Breast epithelium (tissue), 4 donors: ENCODE measurements around the gene TPSAB1. TPM values are rescaled to one million over a fixed set of nuclear protein-coding genes. Genes with fewer than 3 reads are reported as not detected.

Source experiments
- DNase-seq, 2 donors: peaks; one replicate each; pipeline ENCODE4 v3.0.0-alpha.2; 2019; ENCODE audit warnings: low spot score in 2 of 2
- H3K27ac ChIP-seq, 2 donors: fragments of 200-600 bp; sonication (generic) in 1 of 2; one replicate each; pipeline ENCODE4 v1.5.1; 2016 to 2019; ENCODE audit warnings: mild to moderate bottlenecking in 1 of 2
- H3K27me3 ChIP-seq, 2 donors: fragments of 200-600 bp; sonication (generic) in 1 of 2; one replicate each; pipeline versions ENCODE4 v1.5.1 to v1.6.0; 2017 to 2019; ENCODE audit warnings: control low read depth in 1 of 2, mild to moderate bottlenecking in 1 of 2
- H3K36me3 ChIP-seq: fragments of 200-600 bp; one replicate; pipeline ENCODE4 v1.5.1; 2019
- H3K4me1 ChIP-seq, 2 donors: fragments of 200-600 bp; sonication (generic); one replicate each; pipeline ENCODE4 v1.5.1; 2016 to 2019; ENCODE audit warnings: control low read depth in 1 of 2
- H3K4me3 ChIP-seq, 3 donors: fragments of 200-600 bp; sonication (generic); 1 replicate in 2 of 3; 2 replicates in 1 of 3; pipeline ENCODE4 v1.5.1; 2016 to 2019; ENCODE audit warnings: mild to moderate bottlenecking in 3 of 3, moderate library complexity in 2 of 3
- H3K9me3 ChIP-seq, 2 donors: fragments of 200-600 bp; sonication (generic) in 1 of 2; one replicate each; pipeline ENCODE4 v1.5.1; 2016 to 2019; ENCODE audit warnings: control low read depth in 1 of 2
- POLR2A ChIP-seq: fragments of 450-650 bp; IDR thresholded peaks from one replicate; pipeline ENCODE4 v1.6.1; 2016; ENCODE audit warnings: antibody characterized with exemption, mild to moderate bottlenecking, moderate library complexity
- POLR2AphosphoS5 ChIP-seq, 3 donors: sonication (generic); formaldehyde crosslinking; IDR thresholded peaks; one replicate each; pipeline ENCODE4 v1.6.1; 2017; ENCODE audit warnings: antibody characterized with exemption in 3 of 3
- intact Hi-C: fragments of 100-400 bp; cut with DNase I; formaldehyde crosslinking; loops from one replicate; pipeline ENCODE4 v1.15.1; 2023; ENCODE audit warnings: low total_unique reads
- total RNA-seq, 3 donors: library from RNA; depleted of rRNA; stranded (reverse); fragments of >200 nt; gene quantifications; one replicate each; pipeline ENCODE4 v1.1.0, GENCODE V29; 2016
- TF ChIP-seq, protein P1 (sequence below), 3 donors: fragments of 450-650 bp; IDR thresholded peaks; one replicate each; pipeline ENCODE4 v1.5.1; 2016 to 2017; ENCODE audit warnings: antibody characterized with exemption in 3 of 3, mild to moderate bottlenecking in 3 of 3, moderate library complexity in 3 of 3

Gene TPSAB1
- total RNA-seq, 3 donors from 2014 or later, result 5.9 to 156 (median 19.8) TPM

- no peak for DNase-seq
- intact Hi-C loops, result no loop called here
- Histone ChIP-seq H3K27ac (no peak overlapping the region), H3K27me3 (peaks cover 0 to 49% of the 10 kb centered on the region in 2 donors), H3K4me1 (no peaks in the 10 kb centered on the region), H3K9me3 (no peaks in the 10 kb centered on the region), H3K4me3 (no peak overlapping the region), H3K36me3 (no peaks in the 10 kb centered on the region)
- no peak for TF ChIP-seq POLR2A
- TF ChIP-seq, protein P1, sequence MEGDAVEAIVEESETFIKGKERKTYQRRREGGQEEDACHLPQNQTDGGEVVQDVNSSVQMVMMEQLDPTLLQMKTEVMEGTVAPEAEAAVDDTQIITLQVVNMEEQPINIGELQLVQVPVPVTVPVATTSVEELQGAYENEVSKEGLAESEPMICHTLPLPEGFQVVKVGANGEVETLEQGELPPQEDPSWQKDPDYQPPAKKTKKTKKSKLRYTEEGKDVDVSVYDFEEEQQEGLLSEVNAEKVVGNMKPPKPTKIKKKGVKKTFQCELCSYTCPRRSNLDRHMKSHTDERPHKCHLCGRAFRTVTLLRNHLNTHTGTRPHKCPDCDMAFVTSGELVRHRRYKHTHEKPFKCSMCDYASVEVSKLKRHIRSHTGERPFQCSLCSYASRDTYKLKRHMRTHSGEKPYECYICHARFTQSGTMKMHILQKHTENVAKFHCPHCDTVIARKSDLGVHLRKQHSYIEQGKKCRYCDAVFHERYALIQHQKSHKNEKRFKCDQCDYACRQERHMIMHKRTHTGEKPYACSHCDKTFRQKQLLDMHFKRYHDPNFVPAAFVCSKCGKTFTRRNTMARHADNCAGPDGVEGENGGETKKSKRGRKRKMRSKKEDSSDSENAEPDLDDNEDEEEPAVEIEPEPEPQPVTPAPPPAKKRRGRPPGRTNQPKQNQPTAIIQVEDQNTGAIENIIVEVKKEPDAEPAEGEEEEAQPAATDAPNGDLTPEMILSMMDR (IDR thresholded peaks at IDR 0.05), result no peak
- no peak for TF ChIP-seq POLR2AphosphoS5 (IDR thresholded peaks at IDR 0.05)
Observed at GRCh38 chr16:1275791-1276579, 35.5 kb downstream of the TPSAB1 start.

GRCh38 chr16:1276580-1276878 lies 36.0 kb downstream of the TPSAB1 start:
- H3K9me3 ChIP-seq, result no peaks in the 10 kb centered on the region
- no peak overlapping the region for H3K27ac ChIP-seq
- H3K4me1 ChIP-seq, result no peaks in the 10 kb centered on the region
- H3K27me3 ChIP-seq, result peaks cover 0 to 49% of the 10 kb centered on the region in 2 donors
- no peaks in the 10 kb centered on the region for H3K36me3 ChIP-seq
- DNase-seq, result no peak
- TF ChIP-seq, protein P1 (IDR thresholded peaks at IDR 0.05), result no peak
- TF ChIP-seq POLR2AphosphoS5 (IDR thresholded peaks at IDR 0.05), result no peak
- no peak for TF ChIP-seq POLR2A
- intact Hi-C loops, result no loop called here
- H3K4me3 ChIP-seq, result no peak overlapping the region

DNA sequence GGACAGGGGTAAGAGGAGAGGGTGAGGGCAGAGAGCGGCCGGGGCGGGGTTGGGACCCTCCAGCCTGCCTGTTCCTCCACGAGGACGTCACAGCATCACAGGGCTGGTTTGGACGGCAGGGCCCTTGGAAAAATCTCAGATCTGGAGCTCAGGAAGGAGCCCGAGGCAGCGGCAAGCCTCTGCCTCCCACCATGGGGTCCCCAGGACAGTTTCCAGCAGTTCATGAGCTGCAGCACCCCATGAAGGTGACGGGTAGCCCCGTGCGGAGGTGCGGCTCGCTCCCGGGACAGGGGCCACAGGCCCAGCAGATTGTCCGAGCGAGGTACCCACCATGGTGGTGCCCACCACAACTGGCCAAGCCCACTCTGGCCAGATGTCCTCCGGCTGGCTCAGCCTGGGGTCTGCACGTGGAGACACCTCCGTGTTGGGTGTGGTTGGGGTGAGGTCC lies 36.7 kb downstream of the TPSAB1 start:
- H3K9me3 ChIP-seq, result no peaks in the 10 kb centered on the region
- no peak overlapping the region for H3K4me3 ChIP-seq
- no peak for DNase-seq
- no peak overlapping the region for H3K27ac ChIP-seq
- H3K36me3 ChIP-seq, result no peaks in the 10 kb centered on the region
- no peaks in the 10 kb centered on the region for H3K4me1 ChIP-seq
- TF ChIP-seq POLR2AphosphoS5 (IDR thresholded peaks at IDR 0.05) (no peak), POLR2A (no peak)
- TF ChIP-seq, protein P1 (IDR thresholded peaks at IDR 0.05), result no peak
- H3K27me3 ChIP-seq, result peaks cover 0 to 50% of the 10 kb centered on the region in 2 donors
- intact Hi-C loops, result no loop called here

DNA sequence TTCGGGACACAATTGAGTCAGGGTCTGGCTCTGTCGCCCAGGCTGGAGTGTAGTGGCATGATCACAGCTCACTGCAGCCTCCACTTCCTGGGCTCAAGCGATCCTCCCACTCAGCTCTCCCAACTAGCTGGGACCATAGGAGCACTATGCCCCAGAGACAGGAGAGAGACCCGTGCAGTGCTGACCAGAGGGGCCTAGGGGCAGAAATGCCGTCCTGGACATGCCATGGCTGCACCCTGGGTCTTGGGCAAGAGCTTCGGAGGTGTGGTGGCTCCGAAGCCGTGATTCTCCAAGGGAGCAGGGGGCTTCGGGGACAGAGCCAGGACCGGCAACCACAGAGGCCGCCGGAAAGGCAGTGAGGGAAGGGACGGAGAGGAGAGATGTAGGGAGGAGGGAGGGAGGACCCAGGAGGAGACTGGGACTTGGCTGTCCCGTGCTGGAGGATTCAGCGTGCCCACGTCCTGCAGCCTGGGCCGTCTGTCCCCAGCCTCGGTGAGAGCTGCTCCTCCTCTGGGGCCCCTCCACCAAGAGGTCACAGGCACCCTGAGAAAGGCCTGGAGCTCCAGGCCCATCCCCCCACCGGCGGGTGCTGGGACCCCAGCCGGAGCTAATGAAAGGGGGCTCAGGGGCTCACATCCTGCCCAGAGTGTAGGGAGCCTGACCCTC lies 37.2 kb downstream of the TPSAB1 start:
- no peaks in the 10 kb centered on the region for H3K4me1 ChIP-seq
- DNase-seq, result no peak
- H3K27me3 ChIP-seq, result peaks cover 0 to 54% of the 10 kb centered on the region in 2 donors
- intact Hi-C loops, result no loop called here
- TF ChIP-seq, protein P1 (IDR thresholded peaks at IDR 0.05), result no peak
- no peak for TF ChIP-seq POLR2AphosphoS5 (IDR thresholded peaks at IDR 0.05)
- no peak for TF ChIP-seq POLR2A
- H3K9me3 ChIP-seq, result no peaks in the 10 kb centered on the region
- no peaks in the 10 kb centered on the region for H3K36me3 ChIP-seq
- H3K27ac ChIP-seq, result no peak overlapping the region
- no peak overlapping the region for H3K4me3 ChIP-seq

DNA sequence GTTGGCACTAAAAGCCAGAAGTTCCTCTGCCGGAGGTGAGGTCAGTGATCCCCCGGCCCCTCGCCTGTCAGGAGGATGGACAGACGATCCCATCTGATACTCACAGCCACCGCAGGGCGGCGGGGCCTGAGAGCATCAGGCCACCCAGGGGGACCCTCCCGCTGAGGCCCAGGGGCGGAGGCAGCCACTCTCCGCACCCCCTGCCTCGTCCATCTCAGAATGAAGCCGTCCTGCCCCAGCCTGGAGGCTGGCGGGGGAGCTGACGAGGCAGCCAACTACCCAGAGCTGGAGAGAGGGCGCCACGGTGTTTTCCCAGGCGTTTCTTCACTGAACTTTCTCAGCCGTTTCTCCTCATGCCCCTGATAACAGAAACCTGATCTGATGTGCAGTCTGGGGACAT lies 38.0 kb downstream of the TPSAB1 start:
- DNase-seq, result no peak
- intact Hi-C loops, result no loop called here
- Histone ChIP-seq H3K36me3 (no peaks in the 10 kb centered on the region), H3K4me1 (no peaks in the 10 kb centered on the region), H3K9me3 (no peaks in the 10 kb centered on the region), H3K27ac (no peak overlapping the region), H3K4me3 (no peak overlapping the region), H3K27me3 (peaks cover 0 to 57% of the 10 kb centered on the region in 2 donors)
- TF ChIP-seq POLR2A (no peak), POLR2AphosphoS5 (IDR thresholded peaks at IDR 0.05) (no peak)
- TF ChIP-seq, protein P1 (IDR thresholded peaks at IDR 0.05), result no peak
